ENCODE results near the gene HDAC9.

- TF ChIP-seq CTCF (IDR thresholded peaks at IDR 0.05; ENCODE audit: poor library complexity) (no peak), EZH2 (IDR thresholded peaks at IDR 0.05; ENCODE audit: borderline replicate concordance) (no peak), EZH2phosphoT487 (IDR thresholded peaks at IDR 0.05; ENCODE audit: low read depth, severe bottlenecking, unreplicated experiment) (no peak)
Measured at GRCh38 chr7:18623389-18623788, 127.8 kb downstream of the HDAC9 start.

Data from hepatocyte (in vitro differentiated cells).